OCI-LY3 (cell line): ENCODE measurements around the gene C1QTNF5.

Source experiments
- H2AFZ ChIP-seq: fragments of 200-600, 300-600 bp; shearing (Covaris generic); 2 replicates; pipeline ENCODE4 v1.6.0; 2014; ENCODE audit warnings: antibody characterized with exemption, low read depth, low read length
- H3K27ac ChIP-seq: fragments of 200-600, 300-600 bp; sonication (generic); 2 replicates; pipeline ENCODE4 v1.5.1; 2014; ENCODE audit warnings: mild to moderate bottlenecking, low read length, moderate library complexity, mixed read lengths
- H3K27me3 ChIP-seq: fragments of 200-600, 300-600 bp; sonication (generic); 2 replicates; pipeline ENCODE4 v1.6.1; 2014; ENCODE audit warnings: low read depth, low read length, mixed read lengths
- H3K36me3 ChIP-seq: fragments of 200-600, 300-600 bp; sonication (generic); replicated peaks from 2 replicates; pipeline ENCODE3; 2014; ENCODE audit warnings: low read depth, low read length, mixed read lengths
- H3K4me1 ChIP-seq: fragments of 300-600, 200-600 bp; sonication (generic); 2 replicates; pipeline ENCODE4 v1.6.1; 2014; ENCODE audit warnings: low read length, mixed read lengths
- H3K4me2 ChIP-seq: fragments of 200-600, 300-600 bp; sonication (generic); 2 replicates; pipeline ENCODE4 v1.6.1; 2014; ENCODE audit warnings: low read length, mixed read lengths
- H3K4me3 ChIP-seq: fragments of 300-600, 200-600 bp; sonication (generic); 2 replicates; pipeline ENCODE4 v1.5.1; 2014; ENCODE audit warnings: antibody characterized with exemption, mild to moderate bottlenecking, low read length, moderate library complexity
- H3K79me2 ChIP-seq: fragments of 300-600, 200-600 bp; shearing (Covaris generic); 2 replicates; pipeline ENCODE4 v1.6.1; 2014; ENCODE audit warnings: mild to moderate bottlenecking, low read length, mixed read lengths
- H3K9ac ChIP-seq: fragments of 300-600, 200-600 bp; shearing (Covaris generic); 2 replicates; pipeline ENCODE4 v1.6.0; 2014; ENCODE audit warnings: mild to moderate bottlenecking, low read length, moderate library complexity
- H3K9me3 ChIP-seq: fragments of 200-600, 300-600 bp; shearing (Covaris generic); 2 replicates; pipeline ENCODE4 v1.6.1; 2014; ENCODE audit warnings: low read length, mixed read lengths; ENCODE audit not compliant: insufficient read depth
- H4K20me1 ChIP-seq: fragments of 200-600, 300-600 bp; sonication (generic); 2 replicates; pipeline ENCODE4 v1.6.1; 2016; ENCODE audit warnings: low read length, mixed read lengths; ENCODE audit not compliant: insufficient read depth
- EZH2phosphoT487 ChIP-seq: fragments of 200-600 bp; shearing (Covaris generic); IDR thresholded peaks from 2 replicates; pipeline ENCODE4 v1.6.1; 2018; ENCODE audit warnings: antibody characterized with exemption, mixed run types, low read depth
- TF ChIP-seq, protein P1 (sequence below): fragments of 200-600, 300-600 bp; sonication (generic); IDR thresholded peaks from 2 replicates; pipeline ENCODE4 v1.5.1; 2014; ENCODE audit warnings: antibody characterized with exemption, low read length, low read depth

Gene C1QTNF5

DNA sequence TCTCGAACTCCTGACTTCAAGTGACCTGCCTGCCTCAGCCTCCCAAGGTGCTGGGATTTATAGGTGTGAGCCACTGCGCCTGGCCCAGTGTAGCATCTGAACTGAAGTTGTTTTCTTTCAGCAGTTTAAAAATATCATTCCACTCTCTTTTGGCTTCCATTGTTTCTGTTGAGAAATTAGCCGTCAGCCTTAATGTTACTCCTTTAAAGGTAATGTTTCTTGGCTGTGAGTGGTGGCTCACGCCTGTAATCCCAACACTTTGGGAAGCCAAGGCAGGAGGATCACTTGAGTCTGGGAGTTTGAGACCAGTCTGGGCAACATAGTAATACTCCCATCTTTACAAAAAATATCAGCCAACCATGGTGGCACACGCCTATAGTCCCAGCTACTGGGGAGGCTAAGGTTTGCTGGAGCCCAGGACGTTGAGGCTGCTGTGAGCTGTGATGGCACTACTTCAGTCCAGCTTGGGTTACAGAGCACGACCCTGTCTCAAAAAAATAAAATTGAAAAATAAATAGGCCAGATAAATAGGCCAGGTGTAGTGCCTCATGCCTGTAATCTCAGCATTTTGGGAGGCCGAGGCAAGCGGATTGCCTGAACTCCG, 49.7 kb downstream of the C1QTNF5 start:
- Histone ChIP-seq H3K9me3 (no peaks in the 10 kb centered on the region), H4K20me1 (no peaks in the 10 kb centered on the region), H3K79me2 (no peaks in the 10 kb centered on the region), H3K9ac (no peak overlapping the region), H3K27ac (no peak overlapping the region), H3K4me2 (no peak overlapping the region), H3K4me1 (no peaks in the 10 kb centered on the region), H3K27me3 (no peaks in the 10 kb centered on the region), H3K4me3 (no peak overlapping the region), H3K36me3 (peaks cover 39% of the 10 kb centered on the region), H2AFZ (no peak overlapping the region)
- no peak for TF ChIP-seq EZH2phosphoT487
- TF ChIP-seq, protein P1, sequence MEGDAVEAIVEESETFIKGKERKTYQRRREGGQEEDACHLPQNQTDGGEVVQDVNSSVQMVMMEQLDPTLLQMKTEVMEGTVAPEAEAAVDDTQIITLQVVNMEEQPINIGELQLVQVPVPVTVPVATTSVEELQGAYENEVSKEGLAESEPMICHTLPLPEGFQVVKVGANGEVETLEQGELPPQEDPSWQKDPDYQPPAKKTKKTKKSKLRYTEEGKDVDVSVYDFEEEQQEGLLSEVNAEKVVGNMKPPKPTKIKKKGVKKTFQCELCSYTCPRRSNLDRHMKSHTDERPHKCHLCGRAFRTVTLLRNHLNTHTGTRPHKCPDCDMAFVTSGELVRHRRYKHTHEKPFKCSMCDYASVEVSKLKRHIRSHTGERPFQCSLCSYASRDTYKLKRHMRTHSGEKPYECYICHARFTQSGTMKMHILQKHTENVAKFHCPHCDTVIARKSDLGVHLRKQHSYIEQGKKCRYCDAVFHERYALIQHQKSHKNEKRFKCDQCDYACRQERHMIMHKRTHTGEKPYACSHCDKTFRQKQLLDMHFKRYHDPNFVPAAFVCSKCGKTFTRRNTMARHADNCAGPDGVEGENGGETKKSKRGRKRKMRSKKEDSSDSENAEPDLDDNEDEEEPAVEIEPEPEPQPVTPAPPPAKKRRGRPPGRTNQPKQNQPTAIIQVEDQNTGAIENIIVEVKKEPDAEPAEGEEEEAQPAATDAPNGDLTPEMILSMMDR: no peak
